ENCODE results near the gene SIRT3. TPM values are rescaled to one million over a fixed set of nuclear protein-coding genes. Genes with fewer than 3 reads are reported as not detected.
A peak's percentile ranks its signal among the peaks of the same experiment; 100 is the strongest.

SIRT3 gene
- total RNA-seq, 2 donors from 2014 or later: 15.1 to 16.9 TPM

DNA sequence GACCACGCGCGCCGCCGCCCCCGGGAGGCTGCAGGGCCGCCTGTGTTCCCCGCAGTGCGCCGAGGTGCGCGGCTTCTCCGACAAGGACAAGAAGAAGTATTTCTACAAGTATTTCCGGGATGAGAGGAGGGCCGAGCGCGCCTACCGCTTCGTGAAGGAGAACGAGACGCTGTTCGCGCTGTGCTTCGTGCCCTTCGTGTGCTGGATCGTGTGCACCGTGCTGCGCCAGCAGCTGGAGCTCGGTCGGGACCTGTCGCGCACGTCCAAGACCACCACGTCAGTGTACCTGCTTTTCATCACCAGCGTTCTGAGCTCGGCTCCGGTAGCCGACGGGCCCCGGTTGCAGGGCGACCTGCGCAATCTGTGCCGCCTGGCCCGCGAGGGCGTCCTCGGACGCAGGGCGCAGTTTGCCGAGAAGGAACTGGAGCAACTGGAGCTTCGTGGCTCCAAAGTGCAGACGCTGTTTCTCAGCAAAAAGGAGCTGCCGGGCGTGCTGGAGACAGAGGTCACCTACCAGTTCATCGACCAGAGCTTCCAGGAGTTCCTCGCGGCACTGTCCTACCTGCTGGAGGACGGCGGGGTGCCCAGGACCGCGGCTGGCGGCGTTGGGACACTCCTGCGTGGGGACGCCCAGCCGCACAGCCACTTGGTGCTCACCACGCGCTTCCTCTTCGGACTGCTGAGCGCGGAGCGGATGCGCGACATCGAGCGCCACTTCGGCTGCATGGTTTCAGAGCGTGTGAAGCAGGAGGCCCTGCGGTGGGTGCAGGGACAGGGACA lies 44.8 kb upstream of the SIRT3 start:
- Histone ChIP-seq H3K9ac (ENCODE audit: low read depth in 2 of 2, low read length in 2 of 2) (peak overlapping the region in 1 of 2 donors; percentile 61), H3K36me3 (no peaks in the 10 kb centered on the region), H3K9me3 (no peaks in the 10 kb centered on the region), H3K27ac (no peak overlapping the region), H3K27me3 (peaks cover 48% of the 10 kb centered on the region), H3K4me3 (peak overlapping the region; percentile 37), H3K4me1 (peaks cover 17% of the 10 kb centered on the region)
- intact Hi-C loops (cut with DNase I): no loop called here
- DNase-seq: no peak
- TF ChIP-seq CTCF (IDR thresholded peaks at IDR 0.05): no peak

GRCh38 chr11:279966-280705 lies 44.0 kb upstream of the SIRT3 start:
- no peak overlapping the region for H3K27ac ChIP-seq
- peak; percentile 57 for DNase-seq
- peak overlapping the region; percentile 26 to 30 for H3K9ac ChIP-seq (ENCODE audit: low read depth in 2 of 2, low read length in 2 of 2)
- peak overlapping the region; percentile 37 for H3K4me3 ChIP-seq
- no peaks in the 10 kb centered on the region for H3K36me3 ChIP-seq
- intact Hi-C loops (cut with DNase I): no loop called here
- no peak for TF ChIP-seq CTCF (IDR thresholded peaks at IDR 0.05)
- H3K9me3 ChIP-seq: no peaks in the 10 kb centered on the region
- peaks cover 48% of the 10 kb centered on the region for H3K27me3 ChIP-seq
- peaks cover 17% of the 10 kb centered on the region for H3K4me1 ChIP-seq

- intact Hi-C loops (cut with DNase I): no loop called here
- no peak for TF ChIP-seq CTCF (IDR thresholded peaks at IDR 0.05)
- Histone ChIP-seq H3K9me3 (no peaks in the 10 kb centered on the region), H3K27ac (no peak overlapping the region), H3K4me3 (peak overlapping the region; percentile 37), H3K9ac (ENCODE audit: low read depth in 2 of 2, low read length in 2 of 2) (peak overlapping the region; percentile 24 to 26), H3K27me3 (peaks cover 48% of the 10 kb centered on the region), H3K4me1 (peaks cover 17% of the 10 kb centered on the region), H3K36me3 (no peaks in the 10 kb centered on the region)
- DNase-seq: no peak
Observed at GRCh38 chr11:279040-279965, 43.2 kb upstream of the SIRT3 start.

DNA sequence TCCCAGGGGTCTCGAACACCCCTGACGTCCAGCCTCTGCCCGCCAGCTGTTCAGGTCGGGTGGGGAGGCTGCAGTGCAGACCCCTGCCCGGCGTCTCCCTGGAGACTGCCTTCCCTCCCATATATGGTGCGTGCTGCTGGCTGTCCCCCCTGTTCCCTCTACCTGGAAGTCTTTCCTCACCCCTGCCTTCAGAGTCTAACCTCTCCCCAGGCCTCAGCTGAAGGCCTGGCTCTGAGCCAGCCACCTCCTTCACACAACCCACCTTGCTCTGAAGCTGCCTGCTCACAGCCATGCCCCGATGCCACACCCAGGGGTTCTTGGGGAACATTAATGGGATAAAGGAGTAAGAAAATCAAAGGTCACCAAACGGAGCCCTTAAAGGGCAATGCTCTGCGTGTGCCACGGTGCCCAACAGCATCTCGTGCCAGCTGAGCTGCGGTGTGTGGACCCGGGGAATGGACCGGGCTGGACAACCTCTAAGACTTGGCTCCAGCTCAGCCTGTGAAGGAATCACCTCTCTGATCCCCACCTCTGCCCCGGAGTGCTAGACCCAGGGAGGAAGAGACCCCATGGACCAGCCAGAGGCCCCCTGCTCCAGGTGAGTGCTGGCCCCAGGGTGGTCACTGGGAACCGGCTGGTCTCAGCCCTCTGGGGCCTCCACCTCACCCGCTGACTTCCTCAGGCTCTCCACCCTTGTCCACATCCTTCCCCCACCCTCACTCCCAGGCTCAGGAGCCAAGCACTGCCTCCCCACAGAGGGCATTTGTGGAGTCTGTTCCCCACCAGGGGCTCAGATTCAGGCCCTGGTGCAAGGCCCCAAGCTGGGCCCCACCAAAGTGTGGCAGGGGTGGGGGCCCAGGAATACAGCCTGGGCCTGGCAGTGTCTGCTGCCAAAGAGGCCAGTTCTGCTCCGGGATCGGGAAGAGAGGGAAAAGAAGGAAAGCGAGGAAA lies 42.1 kb upstream of the SIRT3 start, which contains the start of gene NLRP6:
Gene NLRP6 (plus strand): TSS at position 407 of the 951 bp plus-strand sequence. CDS start 163 bp downstream, at position 570.
- no peak within 1 kb of the TSS for H3K27ac ChIP-seq
- DNase-seq: no peak
- H3K27me3 ChIP-seq: peaks cover 48% of the 10 kb centered on the region
- H3K4me3 ChIP-seq: peak within 1 kb of the TSS; percentile 37
- H3K4me1 ChIP-seq: peaks cover 17% of the 10 kb centered on the region
- H3K9ac ChIP-seq (ENCODE audit: low read depth in 2 of 2, low read length in 2 of 2): peak within 1 kb of the TSS in 1 of 2 donors; percentile 24
- no peak for TF ChIP-seq CTCF (IDR thresholded peaks at IDR 0.05)
- H3K36me3 ChIP-seq: no peaks in the 10 kb centered on the region
- intact Hi-C loops (cut with DNase I): no loop called here
- no peaks in the 10 kb centered on the region for H3K9me3 ChIP-seq

All from colonic mucosa (tissue), 4 donors.